Calu3 (cell line): Measurements from ENCODE around the gene CENPU. TPM values are rescaled to one million over a fixed set of nuclear protein-coding genes. Genes with fewer than 3 reads are reported as not detected.

ENCODE experiments used
- BruUV-seq: library from RNA; stranded (reverse); fragments of 400-500 nt; replicated peaks from 2 replicates; lab custom pipeline; 2021; lab: Mats Ljungman, UMichigan
- CTCF ChIA-PET: fragments of 300-600 bp; sonication (Branson Sonifier 250); formaldehyde crosslinking; loops from one replicate; lab custom pipeline; 2022; ENCODE audit warnings: antibody characterized with exemption; lab: Charles Lee
- DNase-seq: peaks from one replicate; pipeline ENCODE4 v3.0.0; 2022
- H3K27ac Mint-ChIP-seq: one replicate; pipeline ENCODE4 v1.8.0; 2022; ENCODE audit warnings: mixed read lengths; ENCODE audit not compliant: unreplicated experiment
- H3K27me3 Mint-ChIP-seq: one replicate; pipeline ENCODE4 v1.8.0; 2022; ENCODE audit warnings: mixed read lengths; ENCODE audit not compliant: unreplicated experiment
- H3K36me3 Mint-ChIP-seq: one replicate; pipeline ENCODE4 v1.8.0; 2022; ENCODE audit warnings: mild to moderate bottlenecking, moderate library complexity, mixed read lengths; ENCODE audit not compliant: insufficient read depth, unreplicated experiment
- H3K4me1 Mint-ChIP-seq: one replicate; pipeline ENCODE4 v1.8.0; 2022; ENCODE audit warnings: mild to moderate bottlenecking, low read depth, mixed read lengths; ENCODE audit not compliant: unreplicated experiment
- H3K4me3 Mint-ChIP-seq: one replicate; pipeline ENCODE4 v1.8.0; 2022; ENCODE audit warnings: mild to moderate bottlenecking, low read depth, moderate library complexity, mixed read lengths; ENCODE audit not compliant: unreplicated experiment
- H3K9me3 Mint-ChIP-seq: one replicate; pipeline ENCODE4 v1.8.0; 2022; ENCODE audit warnings: low read depth, mixed read lengths; ENCODE audit not compliant: unreplicated experiment
- intact Hi-C: fragments of 100-400 bp; cut with micrococcal nuclease; formaldehyde crosslinking; loops from one replicate; pipeline ENCODE4 v1.10.0; 2022; ENCODE audit not compliant: unreplicated experiment
- total RNA-seq: library from RNA; stranded (reverse); gene quantifications from 2 replicates; pipeline ENCODE4 v1.2.3, GENCODE V29; 2022
- TF ChIP-seq, protein P1 (sequence below): fragments of 200-600 bp; IDR thresholded peaks from one replicate; pipeline ENCODE4 v1.8.0; 2022; ENCODE audit warnings: antibody characterized with exemption; ENCODE audit not compliant: unreplicated experiment

CENPU gene
- total RNA-seq, 1 experiment from 2014 or later = 79.2 TPM

DNA sequence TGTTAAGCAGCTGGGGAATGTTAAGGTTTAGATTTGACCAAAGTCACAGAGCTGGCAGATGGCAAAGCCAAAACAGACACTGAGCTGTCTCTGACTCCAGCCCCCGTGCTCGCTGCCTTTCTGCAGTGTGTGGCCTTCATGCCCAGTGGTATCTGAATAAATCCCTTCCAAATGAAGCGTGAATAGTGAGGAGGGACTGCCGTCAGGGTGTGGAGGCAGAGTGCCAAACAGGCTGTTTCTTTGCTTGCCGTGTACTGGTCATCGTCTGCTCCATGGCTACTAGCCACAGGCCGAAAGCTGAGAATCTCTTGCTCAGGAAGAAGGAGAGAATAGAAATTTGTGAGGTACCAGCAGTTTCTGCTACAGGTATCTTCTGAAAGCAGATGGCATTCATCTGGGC, 64.6 kb downstream of the CENPU start:
- Mint-ChIP-seq H3K27ac (no peak overlapping the region), H3K36me3 (peaks cover 7% of the 10 kb centered on the region), H3K4me3 (no peak overlapping the region), H3K9me3 (no peaks in the 10 kb centered on the region), H3K27me3 (no peaks in the 10 kb centered on the region), H3K4me1 (no peaks in the 10 kb centered on the region)
- DNase-seq = no peak
- CTCF ChIA-PET = no interaction called here
- BruUV-seq = no TSS peak
- TF ChIP-seq, protein P1, sequence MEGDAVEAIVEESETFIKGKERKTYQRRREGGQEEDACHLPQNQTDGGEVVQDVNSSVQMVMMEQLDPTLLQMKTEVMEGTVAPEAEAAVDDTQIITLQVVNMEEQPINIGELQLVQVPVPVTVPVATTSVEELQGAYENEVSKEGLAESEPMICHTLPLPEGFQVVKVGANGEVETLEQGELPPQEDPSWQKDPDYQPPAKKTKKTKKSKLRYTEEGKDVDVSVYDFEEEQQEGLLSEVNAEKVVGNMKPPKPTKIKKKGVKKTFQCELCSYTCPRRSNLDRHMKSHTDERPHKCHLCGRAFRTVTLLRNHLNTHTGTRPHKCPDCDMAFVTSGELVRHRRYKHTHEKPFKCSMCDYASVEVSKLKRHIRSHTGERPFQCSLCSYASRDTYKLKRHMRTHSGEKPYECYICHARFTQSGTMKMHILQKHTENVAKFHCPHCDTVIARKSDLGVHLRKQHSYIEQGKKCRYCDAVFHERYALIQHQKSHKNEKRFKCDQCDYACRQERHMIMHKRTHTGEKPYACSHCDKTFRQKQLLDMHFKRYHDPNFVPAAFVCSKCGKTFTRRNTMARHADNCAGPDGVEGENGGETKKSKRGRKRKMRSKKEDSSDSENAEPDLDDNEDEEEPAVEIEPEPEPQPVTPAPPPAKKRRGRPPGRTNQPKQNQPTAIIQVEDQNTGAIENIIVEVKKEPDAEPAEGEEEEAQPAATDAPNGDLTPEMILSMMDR = no peak
- intact Hi-C loops = no loop called here

DNA sequence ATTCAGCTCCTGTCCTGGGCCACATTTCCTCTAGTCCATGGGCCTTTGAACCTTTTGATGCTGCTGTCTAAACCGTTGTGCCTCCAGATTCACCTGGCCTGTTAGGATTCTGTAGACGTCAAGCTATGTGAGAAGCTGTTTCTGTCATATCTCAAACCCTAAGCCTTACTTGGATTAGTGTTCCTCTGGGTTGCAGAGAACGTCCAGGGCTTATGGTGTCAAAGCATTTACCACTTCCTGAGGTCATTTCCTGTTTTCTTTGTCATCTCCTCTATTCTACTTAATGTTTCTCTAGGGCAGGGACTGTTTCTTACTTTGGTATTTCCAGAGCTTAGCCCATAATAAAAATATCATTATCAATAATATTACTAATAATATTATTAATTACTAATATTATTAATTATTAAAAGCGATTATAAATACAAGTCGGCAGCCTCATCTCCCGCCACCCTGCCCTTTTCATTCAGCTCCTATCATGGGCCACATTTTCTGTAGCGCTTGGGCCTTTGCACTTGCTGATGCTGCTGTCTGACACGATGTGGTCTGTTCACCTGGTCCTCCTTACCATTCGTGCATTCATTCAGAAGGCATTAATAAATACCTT, 65.3 kb downstream of the CENPU start:
- intact Hi-C loops = no loop called here
- no TSS peak for BruUV-seq
- Mint-ChIP-seq H3K9me3 (no peaks in the 10 kb centered on the region), H3K4me3 (no peak overlapping the region), H3K36me3 (peaks cover under 1% of the 10 kb centered on the region), H3K4me1 (no peaks in the 10 kb centered on the region), H3K27me3 (no peaks in the 10 kb centered on the region), H3K27ac (no peak overlapping the region)
- TF ChIP-seq, protein P1 = no peak
- DNase-seq = no peak
- CTCF ChIA-PET = no interaction called here

DNA sequence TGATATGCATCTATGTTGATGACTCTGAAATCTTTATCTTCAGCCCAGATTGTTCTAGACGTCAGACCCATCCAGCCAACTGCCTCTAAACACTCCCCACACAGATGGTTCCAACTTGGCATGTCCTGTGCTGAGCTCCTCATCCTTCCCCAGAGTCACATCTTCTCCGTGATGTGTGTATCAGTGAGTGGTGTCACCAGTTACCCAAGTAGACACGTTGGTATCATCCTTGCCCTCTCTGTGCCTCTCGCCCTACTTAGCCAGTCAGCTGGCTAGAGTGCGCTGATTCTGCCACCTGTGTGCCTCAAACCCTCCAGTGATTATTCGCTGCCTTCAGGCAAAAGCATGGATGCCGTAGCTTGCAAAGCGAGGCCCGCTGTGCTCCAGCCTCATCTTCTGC, 65.8 kb downstream of the CENPU start:
- Mint-ChIP-seq H3K4me1 (no peaks in the 10 kb centered on the region), H3K4me3 (no peak overlapping the region), H3K27me3 (no peaks in the 10 kb centered on the region), H3K36me3 (no peaks in the 10 kb centered on the region), H3K27ac (no peak overlapping the region), H3K9me3 (no peaks in the 10 kb centered on the region)
- TF ChIP-seq, protein P1 = no peak
- CTCF ChIA-PET = no interaction called here
- intact Hi-C loops = no loop called here
- no TSS peak for BruUV-seq
- DNase-seq = no peak

DNA sequence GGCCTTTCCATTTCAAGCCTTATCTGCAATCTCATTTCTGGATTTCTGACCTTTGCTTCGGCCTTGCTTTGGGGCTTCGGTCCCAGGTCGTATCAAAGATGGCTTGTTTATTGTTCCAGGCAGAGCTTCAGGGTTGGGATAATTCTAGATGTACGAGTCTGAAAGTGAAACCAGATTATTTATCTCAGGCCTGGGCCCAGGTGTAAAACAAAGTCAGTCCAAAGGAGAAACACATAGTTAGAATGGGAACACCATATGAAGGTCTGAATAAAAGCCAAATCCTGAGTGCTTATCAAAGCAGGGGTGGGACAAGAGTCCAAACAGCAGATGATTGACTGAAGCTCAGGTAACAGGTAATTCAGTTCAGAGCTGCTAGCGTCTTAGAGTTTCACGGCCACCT, 67.2 kb downstream of the CENPU start:
- no peak for DNase-seq
- Mint-ChIP-seq H3K4me1 (no peaks in the 10 kb centered on the region), H3K9me3 (no peaks in the 10 kb centered on the region), H3K4me3 (no peak overlapping the region), H3K27me3 (no peaks in the 10 kb centered on the region), H3K27ac (no peak overlapping the region), H3K36me3 (no peaks in the 10 kb centered on the region)
- TF ChIP-seq, protein P1 = no peak
- intact Hi-C loops = no loop called here
- CTCF ChIA-PET = no interaction called here
- no TSS peak for BruUV-seq
